ENCODE measurements around the gene MSANTD2.

DNA sequence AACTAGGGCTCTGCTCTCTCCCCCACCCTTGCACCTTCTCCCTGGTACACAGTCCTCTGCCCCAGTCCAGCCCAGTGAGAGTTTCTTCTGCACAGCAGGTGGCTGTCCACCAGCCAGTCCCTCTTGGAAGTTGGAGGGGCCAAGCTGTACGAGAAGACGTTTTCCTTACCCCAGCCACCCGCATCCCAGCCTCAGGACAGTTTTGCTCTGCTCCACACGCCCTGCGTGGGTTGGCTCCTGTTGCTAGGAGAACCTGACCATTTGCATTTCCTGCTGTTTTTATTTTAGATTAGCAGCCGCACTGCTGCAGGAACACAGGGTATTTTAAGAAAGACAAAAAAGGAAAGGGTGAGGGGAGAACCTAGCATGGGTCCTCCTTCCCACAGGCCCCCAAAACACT, 78.0 kb downstream of the MSANTD2 start:
- TF ChIP-seq, protein P1, sequence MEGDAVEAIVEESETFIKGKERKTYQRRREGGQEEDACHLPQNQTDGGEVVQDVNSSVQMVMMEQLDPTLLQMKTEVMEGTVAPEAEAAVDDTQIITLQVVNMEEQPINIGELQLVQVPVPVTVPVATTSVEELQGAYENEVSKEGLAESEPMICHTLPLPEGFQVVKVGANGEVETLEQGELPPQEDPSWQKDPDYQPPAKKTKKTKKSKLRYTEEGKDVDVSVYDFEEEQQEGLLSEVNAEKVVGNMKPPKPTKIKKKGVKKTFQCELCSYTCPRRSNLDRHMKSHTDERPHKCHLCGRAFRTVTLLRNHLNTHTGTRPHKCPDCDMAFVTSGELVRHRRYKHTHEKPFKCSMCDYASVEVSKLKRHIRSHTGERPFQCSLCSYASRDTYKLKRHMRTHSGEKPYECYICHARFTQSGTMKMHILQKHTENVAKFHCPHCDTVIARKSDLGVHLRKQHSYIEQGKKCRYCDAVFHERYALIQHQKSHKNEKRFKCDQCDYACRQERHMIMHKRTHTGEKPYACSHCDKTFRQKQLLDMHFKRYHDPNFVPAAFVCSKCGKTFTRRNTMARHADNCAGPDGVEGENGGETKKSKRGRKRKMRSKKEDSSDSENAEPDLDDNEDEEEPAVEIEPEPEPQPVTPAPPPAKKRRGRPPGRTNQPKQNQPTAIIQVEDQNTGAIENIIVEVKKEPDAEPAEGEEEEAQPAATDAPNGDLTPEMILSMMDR (conservative IDR thresholded peaks at IDR 0.05; ENCODE audit: low read depth, low read length) = no peak
- TF ChIP-seq EZH2phosphoT487 (IDR thresholded peaks at IDR 0.05; ENCODE audit: borderline replicate concordance, low read length) (no peak), EZH2 (IDR thresholded peaks at IDR 0.05; ENCODE audit: low read length, unreplicated experiment) (no peak)

Measured in PC-3 (cell line).